NOMO-1 treated with dmso at 0.1 percent for 144 hours (cell line): ENCODE data around the gene SORL1.
A peak's percentile ranks its signal among the peaks of the same experiment; 100 is the strongest.
"Not testable (repeated sequence)": the region's sequence is repeated elsewhere in the genome, so short reads cannot be mapped to it uniquely, and the experiment has no call there.

Experiments used
- DNase-seq: peaks from one replicate; lab custom pipeline; 2025; ENCODE audit not compliant: unreplicated experiment; lab: John Stamatoyannopoulos, UW

SORL1 gene, protein sequence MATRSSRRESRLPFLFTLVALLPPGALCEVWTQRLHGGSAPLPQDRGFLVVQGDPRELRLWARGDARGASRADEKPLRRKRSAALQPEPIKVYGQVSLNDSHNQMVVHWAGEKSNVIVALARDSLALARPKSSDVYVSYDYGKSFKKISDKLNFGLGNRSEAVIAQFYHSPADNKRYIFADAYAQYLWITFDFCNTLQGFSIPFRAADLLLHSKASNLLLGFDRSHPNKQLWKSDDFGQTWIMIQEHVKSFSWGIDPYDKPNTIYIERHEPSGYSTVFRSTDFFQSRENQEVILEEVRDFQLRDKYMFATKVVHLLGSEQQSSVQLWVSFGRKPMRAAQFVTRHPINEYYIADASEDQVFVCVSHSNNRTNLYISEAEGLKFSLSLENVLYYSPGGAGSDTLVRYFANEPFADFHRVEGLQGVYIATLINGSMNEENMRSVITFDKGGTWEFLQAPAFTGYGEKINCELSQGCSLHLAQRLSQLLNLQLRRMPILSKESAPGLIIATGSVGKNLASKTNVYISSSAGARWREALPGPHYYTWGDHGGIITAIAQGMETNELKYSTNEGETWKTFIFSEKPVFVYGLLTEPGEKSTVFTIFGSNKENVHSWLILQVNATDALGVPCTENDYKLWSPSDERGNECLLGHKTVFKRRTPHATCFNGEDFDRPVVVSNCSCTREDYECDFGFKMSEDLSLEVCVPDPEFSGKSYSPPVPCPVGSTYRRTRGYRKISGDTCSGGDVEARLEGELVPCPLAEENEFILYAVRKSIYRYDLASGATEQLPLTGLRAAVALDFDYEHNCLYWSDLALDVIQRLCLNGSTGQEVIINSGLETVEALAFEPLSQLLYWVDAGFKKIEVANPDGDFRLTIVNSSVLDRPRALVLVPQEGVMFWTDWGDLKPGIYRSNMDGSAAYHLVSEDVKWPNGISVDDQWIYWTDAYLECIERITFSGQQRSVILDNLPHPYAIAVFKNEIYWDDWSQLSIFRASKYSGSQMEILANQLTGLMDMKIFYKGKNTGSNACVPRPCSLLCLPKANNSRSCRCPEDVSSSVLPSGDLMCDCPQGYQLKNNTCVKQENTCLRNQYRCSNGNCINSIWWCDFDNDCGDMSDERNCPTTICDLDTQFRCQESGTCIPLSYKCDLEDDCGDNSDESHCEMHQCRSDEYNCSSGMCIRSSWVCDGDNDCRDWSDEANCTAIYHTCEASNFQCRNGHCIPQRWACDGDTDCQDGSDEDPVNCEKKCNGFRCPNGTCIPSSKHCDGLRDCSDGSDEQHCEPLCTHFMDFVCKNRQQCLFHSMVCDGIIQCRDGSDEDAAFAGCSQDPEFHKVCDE (N-terminal part only)

GRCh38 chr11:121451986-121452608, at the start of gene SORL1:
TSS of gene SORL1 (plus strand) at chr11:121452314. CDS start at chr11:121452332, 18 bp downstream.
- peak; percentile 31 for DNase-seq

DNA sequence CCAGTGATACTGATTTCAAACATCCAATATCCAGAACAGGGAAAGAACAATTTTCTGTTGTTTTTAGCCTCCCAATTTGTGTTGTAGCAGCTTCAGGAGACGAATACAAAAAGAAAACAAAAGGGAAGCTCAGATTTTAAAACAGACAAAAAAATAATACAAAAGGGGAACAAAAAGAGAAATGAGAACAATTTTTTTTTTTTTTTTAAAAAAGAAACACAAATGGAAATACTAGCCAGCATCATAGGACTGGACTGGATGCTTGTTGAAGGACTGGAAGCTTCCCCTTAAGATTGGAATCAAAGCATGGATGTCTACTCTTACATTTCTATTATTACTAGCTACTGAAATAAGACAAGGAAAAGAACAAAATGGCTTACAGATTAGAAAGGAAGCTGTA, 46.5 kb upstream of the SORL1 start:
- no peak for DNase-seq

DNA sequence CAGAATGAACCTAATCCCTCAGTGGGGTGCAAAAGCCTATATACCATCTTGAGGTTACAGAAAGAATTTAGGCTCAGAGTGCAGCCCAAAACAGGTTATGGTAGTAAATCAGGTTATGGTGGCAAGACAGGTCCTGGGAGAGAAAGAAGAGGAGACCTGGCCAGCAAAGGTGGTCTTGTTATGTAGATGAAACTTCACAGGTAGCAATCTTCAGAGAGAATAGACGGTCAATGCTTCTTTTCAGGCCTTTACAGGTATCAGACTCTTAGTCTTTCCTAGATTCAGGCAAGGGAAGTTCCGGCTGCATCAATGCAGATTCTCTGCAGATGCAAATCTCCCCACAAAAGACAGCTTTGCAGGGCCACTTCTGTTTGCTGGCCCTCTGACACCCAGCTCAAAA, 45.8 kb upstream of the SORL1 start:
- DNase-seq = no peak

GRCh38 chr11:121408830-121409229, 43.3 kb upstream of the SORL1 start:
- DNase-seq = no peak

- DNase-seq = not testable (repeated sequence)
These were observed 42.1 kb upstream of the SORL1 start for GRCh38 chr11:121410041-121410440.

GRCh38 chr11:121411330-121411729, 40.8 kb upstream of the SORL1 start:
- not testable (repeated sequence) for DNase-seq

DNA sequence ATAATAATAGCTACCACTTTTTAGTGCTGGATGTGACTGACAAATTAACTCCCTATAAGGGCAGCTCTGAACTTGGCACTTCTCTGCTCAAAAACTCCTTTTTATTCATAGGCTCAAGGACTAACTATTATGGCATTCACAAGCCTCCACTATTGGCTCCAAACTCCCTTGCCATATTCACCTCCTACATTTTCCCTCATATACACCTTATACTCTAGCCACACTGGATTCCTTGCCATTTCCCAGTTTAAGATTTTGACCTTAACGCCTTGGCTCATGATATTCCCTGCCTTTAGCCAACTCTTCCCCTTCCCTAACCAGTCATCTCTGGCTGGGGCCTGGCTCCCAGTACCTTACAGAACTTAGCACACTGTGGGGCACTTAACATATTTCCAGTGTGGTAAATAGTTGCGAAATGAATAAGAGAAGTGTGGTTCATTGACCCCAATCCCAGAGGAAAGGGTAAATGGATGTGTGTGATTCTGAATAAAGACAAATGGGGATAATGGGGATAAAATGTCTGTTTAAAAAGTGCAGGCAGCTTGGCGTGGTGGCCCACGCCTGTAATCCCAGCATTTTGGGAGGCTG, 40.0 kb upstream of the SORL1 start:
- DNase-seq = no peak

- DNase-seq = no peak
These were observed 39.3 kb upstream of the SORL1 start for GRCh38 chr11:121412711-121413415.

GRCh38 chr11:121414141-121414913, 37.8 kb upstream of the SORL1 start:
- DNase-seq = no peak

- DNase-seq = no peak
These were observed 36.3 kb upstream of the SORL1 start for GRCh38 chr11:121415856-121416255.

DNA sequence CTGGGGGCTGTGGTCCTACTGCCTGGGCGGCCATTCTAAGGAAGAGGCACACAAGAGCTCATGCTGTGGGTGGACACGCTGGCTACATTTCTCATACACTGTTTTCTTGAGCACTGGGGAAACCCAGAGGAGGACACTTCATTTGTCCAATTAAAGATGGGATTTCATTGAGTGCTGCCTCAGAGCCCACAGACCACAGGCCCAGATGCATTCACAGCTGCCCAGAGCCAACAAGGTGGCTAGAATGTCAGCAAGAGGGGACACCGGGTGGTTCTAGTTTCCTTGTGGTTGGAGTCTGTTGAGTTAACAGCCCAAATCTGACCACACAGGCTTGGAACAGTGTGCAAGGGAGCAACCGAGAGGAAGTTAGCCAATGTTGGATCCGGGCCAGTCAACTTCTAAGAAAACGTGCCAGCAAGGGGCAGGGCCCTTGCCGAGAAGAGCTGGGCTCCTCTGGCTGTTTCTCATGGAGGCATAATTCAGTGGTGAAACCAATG, 35.0 kb upstream of the SORL1 start:
- DNase-seq = peak; percentile 98

GRCh38 chr11:121417607-121418006, 34.5 kb upstream of the SORL1 start:
- DNase-seq = no peak

DNA sequence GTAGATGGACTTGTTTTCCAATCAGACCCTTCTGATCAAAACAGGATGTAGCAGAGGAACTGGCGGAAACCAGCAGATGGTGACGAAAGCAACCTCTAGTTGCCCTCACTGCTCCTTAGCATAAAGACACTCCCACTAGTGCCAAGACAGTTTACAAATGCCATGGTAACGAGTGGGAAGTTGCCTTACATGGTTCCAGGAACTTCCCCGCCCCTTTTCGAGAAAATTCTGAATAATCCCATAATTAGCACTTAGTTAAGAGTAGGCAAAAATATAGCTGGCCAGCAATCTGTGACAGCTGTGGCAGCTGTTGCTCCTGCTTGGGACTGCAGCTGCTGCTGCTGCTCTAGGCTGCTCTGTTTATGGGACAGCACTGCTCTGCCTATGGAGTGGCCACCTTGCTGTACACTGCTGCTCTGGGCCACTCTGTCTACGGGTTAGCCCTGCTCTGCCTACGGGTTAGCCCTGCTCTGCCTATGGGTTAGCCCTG, 33.4 kb upstream of the SORL1 start:
- peak; percentile 61 for DNase-seq

DNA sequence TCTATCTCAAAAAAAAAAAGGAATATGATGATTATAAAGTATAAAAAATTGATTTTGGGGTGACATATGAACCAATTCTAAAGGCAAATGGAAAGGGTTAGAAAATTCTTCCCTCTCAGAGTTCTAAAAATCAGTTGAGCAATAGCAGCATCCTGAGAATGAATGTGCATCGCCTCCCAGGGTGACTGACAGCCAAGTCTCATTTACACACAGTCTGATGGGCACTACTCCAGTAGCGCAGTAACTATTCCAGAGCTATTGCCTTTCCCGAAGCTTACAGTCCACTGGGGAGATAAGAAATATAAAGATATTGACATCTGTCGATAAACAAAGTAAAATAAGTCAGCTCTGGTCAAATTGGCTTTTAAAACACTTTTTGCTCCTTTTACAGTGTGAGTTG, 32.3 kb upstream of the SORL1 start:
- no peak for DNase-seq

DNA sequence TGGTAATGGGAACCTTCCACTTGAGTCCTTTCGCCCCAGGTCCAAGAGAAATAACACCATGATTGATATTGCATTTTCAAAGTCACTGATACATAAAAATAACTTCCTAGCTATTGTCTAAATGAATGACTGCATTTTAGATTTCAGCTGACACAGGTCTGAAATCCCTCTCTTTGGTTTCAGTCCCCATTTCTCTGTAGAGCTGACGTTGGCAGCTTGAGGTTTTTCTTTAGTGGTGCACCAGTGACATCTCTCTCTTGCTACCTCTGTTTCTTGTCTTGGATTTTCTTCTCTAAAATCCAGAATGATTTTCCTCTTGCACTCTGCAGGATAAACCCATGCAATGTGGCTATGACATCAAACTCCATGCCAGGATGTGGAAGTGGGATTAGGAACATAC, 31.7 kb upstream of the SORL1 start:
- DNase-seq = no peak

GRCh38 chr11:121421149-121421901, 30.8 kb upstream of the SORL1 start:
- DNase-seq = no peak

- no peak for DNase-seq
These were observed 29.4 kb upstream of the SORL1 start for GRCh38 chr11:121422675-121423074.

GRCh38 chr11:121425828-121426227, 26.3 kb upstream of the SORL1 start:
- no peak for DNase-seq
